NCI-H345 (cell line): ENCODE data around the gene POPDC3.

ENCODE experiments used
- DNase-seq: peaks from one replicate; lab custom pipeline; 2025; lab: John Stamatoyannopoulos, UW

POPDC3 gene

GRCh38 chr6:105151644-105152043 lies 28.2 kb downstream of the POPDC3 start:
- no peak for DNase-seq

- DNase-seq = no peak
Measured at GRCh38 chr6:105138141-105138540, 41.7 kb downstream of the POPDC3 start.

DNA sequence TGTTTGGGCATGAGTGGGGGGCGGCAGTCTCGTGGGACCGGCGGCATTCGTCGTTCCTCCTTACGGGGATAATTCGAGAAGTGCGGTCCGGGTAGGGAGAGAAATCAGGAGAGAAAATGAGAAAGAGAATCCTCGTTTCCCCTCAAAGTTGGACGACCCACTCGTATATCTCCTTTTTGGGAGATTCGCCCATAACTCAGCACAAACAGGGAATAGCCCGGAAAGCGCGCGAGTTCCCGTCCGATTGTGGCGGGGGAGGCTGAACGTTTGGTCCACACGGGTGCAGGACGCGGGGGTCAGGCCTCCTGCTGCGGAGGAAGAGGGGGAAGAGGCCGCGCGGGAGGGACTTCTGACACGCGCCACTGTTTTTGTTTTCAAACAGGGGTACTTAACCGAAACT lies 42.4 kb downstream of the POPDC3 start:
- no peak for DNase-seq

- DNase-seq = peak; percentile 66
Measured at GRCh38 chr6:105136431-105137350, 43.1 kb downstream of the POPDC3 start.

GRCh38 chr6:105135907-105136430 lies 43.8 kb downstream of the POPDC3 start:
- DNase-seq = peak; percentile 18

DNA sequence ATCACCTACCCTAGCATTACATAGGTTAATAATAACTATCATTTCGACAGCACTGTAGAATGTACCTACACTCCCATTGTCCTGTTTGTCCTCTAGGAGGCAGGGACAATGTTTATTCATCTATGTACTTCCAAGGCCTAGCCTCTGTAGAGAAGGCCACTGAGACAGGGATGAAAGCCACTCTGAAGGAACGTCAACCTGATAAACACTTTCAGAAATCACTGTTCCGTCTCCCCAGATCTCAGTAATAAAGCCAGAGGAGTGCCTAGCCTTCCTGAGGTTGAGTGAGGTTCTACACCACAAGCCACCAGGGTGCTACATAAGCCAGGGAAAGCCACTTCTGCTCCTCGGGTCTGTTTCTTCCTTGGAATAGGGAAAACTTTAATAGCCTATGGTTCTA lies 44.8 kb downstream of the POPDC3 start:
- DNase-seq = peak; percentile 7

DNA sequence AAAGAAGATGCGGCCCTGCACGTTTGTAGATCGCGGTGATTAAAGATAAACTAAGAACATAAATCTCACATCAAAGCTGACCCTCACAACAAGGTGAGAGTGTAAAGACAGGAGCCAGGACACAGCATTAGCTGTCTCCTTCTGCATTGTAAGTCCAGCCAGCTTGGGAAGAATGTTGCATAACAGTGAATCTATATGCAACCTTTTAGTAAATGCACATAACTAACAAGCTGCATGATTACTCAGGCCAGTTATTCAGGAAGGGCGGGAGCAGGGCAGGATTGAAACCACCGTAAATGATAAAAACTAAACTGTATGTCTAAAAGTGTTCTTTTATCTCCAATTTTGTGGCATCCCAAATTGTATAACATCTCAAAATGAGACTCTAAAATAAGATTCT lies 57.1 kb downstream of the POPDC3 start:
- DNase-seq = no peak

DNA sequence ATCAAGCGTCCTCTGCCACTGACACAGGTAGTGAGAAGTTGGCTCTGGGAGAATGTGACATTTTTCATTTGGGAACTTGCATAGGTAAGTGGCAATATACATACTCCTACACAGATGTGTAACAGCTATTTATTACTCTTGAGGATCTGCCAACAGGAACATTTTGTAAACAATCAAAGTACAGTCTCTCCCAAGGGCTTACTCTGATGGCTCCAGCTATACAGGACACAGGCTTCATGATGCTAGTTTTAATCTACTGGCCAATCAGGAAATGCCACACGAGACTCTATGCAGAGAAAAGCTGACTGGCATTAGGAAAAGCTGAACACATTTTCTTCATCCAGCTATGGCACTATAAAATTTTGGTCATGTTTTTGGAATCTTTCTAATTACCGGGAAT lies 57.8 kb downstream of the POPDC3 start:
- DNase-seq = peak; percentile 43

GRCh38 chr6:105120570-105120969 lies 59.2 kb downstream of the POPDC3 start:
- no peak for DNase-seq

DNA sequence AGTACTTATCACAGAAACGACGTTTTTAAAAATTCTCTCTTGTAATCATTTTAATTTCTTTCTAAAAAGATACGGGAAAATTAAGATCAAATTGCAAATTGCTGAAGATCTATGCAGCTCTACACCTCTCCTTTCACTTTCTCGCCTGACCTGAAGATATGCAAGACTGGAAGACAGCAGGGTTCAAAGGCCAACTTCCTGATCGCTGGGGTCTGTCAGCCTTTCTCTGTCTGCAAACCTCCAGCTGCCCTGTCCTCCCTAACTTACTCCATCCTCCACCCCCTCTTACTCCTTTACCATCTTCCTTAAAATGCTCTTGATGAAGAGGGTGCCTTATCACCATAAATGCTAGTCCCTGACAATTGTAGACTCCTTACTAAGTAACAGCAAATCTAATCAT lies 63.7 kb downstream of the POPDC3 start:
- no peak for DNase-seq

GRCh38 chr6:105113422-105113821 lies 66.4 kb downstream of the POPDC3 start:
- DNase-seq = no peak

GRCh38 chr6:105112577-105112976 lies 67.2 kb downstream of the POPDC3 start:
- DNase-seq = no peak

DNA sequence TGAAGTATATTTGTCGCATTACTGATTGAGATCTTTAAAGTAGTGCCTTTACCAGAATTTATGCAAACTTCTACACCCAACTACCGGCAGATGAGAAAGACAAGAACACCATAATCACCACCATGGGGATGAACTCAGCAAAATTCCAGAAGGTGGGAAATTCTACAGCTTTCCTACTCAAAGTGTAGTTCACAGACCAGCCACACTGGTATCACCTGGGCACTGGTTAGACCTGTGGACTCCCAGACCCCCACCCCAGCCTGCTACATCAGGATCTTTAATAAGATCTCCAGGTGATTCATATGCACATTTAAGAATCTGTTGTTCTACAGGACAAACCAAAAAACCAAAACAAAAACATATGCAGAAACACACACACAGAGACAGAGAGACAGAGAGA lies 67.9 kb downstream of the POPDC3 start:
- DNase-seq = no peak

GRCh38 chr6:105111105-105111504 lies 68.7 kb downstream of the POPDC3 start:
- no peak for DNase-seq

- DNase-seq = no peak
Measured at GRCh38 chr6:105109955-105110895, 69.6 kb downstream of the POPDC3 start.

DNA sequence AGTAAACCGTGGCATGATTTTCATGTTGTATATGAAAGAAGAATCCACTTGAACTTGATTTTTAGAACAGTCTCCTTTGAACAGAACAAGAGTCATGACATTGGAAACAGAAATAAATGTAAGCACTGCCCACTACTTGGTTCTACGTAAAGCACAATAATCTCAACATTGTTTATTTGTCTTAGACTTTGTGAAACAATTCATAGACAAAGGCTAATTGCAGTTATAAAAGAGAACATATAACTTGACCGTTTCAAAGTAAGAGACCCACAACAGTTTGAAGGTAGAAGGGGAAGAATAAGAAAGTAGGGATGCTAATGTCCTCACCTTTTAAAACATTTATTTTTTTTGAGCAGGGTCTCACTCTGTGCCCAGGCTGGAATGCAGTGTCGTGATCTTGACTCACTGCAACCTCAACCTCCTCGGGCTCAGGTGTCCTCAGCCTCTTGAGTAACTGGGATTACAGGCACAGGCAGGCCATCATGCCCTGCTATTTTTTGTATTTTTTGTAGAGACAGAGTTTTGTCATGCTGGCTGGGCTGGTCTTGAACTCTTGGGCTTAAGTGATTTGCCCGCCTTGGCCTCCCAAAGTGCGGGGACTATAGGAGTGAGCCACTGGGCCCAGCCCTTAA lies 71.1 kb downstream of the POPDC3 start:
- no peak for DNase-seq
